Progenitor cell of endocrine pancreas (in vitro differentiated cells): ENCODE data around the gene KLK5. TPM values are rescaled to one million over a fixed set of nuclear protein-coding genes. Genes with fewer than 3 reads are reported as not detected.
A peak's percentile ranks its signal among the peaks of the same experiment; 100 is the strongest.
"Not testable (repeated sequence)": the region's sequence is repeated elsewhere in the genome, so short reads cannot be mapped to it uniquely, and the experiment has no call there.

ENCODE experiments used
- DNase-seq: peaks from one replicate; pipeline ENCODE4 v3.0.0; 2021; ENCODE audit warnings: low spot score; ENCODE audit not compliant: unreplicated experiment
- H3K27ac Mint-ChIP-seq: 2 replicates; pipeline ENCODE4 v1.8.0; 2021; ENCODE audit warnings: mild to moderate bottlenecking, moderate library complexity, mixed read lengths
- H3K27me3 Mint-ChIP-seq: 2 replicates; pipeline ENCODE4 v1.8.0; 2021; ENCODE audit warnings: mixed read lengths
- H3K36me3 Mint-ChIP-seq: 2 replicates; pipeline ENCODE4 v1.8.0; 2022; ENCODE audit warnings: mixed read lengths; ENCODE audit not compliant: insufficient read depth
- H3K4me1 Mint-ChIP-seq: 2 replicates; pipeline ENCODE4 v1.8.0; 2021; ENCODE audit warnings: low read depth, mixed read lengths
- H3K4me3 Mint-ChIP-seq: 2 replicates; pipeline ENCODE4 v1.8.0; 2021; ENCODE audit warnings: low read depth, mild to moderate bottlenecking, moderate library complexity, mixed read lengths
- H3K9me3 Mint-ChIP-seq: 2 replicates; pipeline ENCODE4 v1.8.0; 2021; ENCODE audit warnings: low read depth, mixed read lengths
- CTCF ChIP-seq: fragments of 200-600 bp; sonication (generic); IDR thresholded peaks from one replicate; pipeline ENCODE4 v1.5.0; 2021; ENCODE audit warnings: antibody characterized with exemption, mild to moderate bottlenecking; ENCODE audit not compliant: unreplicated experiment
- total RNA-seq: library from RNA; stranded (reverse); gene quantifications from 2 replicates; pipeline ENCODE4 v1.2.1, GENCODE V29; 2021

Gene KLK5
- total RNA-seq, 1 donor from 2014 or later: not detected

GRCh38 chr19:50998686-50999085 is 45.8 kb upstream of the KLK5 start:
- no peak for DNase-seq
- H3K36me3 Mint-ChIP-seq: no peaks in the 10 kb centered on the region
- peaks cover 11% of the 10 kb centered on the region for H3K4me1 Mint-ChIP-seq
- no peak for TF ChIP-seq CTCF
- no peak overlapping the region for H3K4me3 Mint-ChIP-seq
- peak overlapping the region; percentile 10 for H3K27ac Mint-ChIP-seq
- no peaks in the 10 kb centered on the region for H3K9me3 Mint-ChIP-seq
- peaks cover 40% of the 10 kb centered on the region for H3K27me3 Mint-ChIP-seq

DNA sequence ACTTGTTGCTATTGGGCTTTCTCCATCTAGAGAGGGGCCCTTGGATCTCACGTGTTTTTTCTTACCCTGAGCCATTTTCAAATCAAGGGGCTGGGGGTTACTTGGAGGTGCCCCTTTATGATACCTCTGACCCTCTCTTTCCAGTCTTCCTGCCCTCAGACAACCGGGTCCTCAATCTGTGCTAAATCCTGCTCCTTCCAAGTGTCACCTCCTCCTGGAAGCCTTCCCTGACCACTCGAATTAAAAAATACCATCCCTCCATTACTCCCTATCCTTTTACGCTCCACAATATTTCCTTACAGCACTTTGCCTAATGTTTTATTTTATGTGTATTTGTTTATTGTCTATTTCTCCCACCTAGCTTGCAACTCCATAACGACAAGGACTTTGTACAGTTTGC is 45.2 kb upstream of the KLK5 start:
- Mint-ChIP-seq H3K27me3 (peaks cover 36% of the 10 kb centered on the region), H3K9me3 (no peaks in the 10 kb centered on the region), H3K4me3 (no peak overlapping the region), H3K27ac (peak overlapping the region; percentile 2), H3K36me3 (no peaks in the 10 kb centered on the region), H3K4me1 (peaks cover 11% of the 10 kb centered on the region)
- no peak for DNase-seq
- no peak for TF ChIP-seq CTCF

- no peak for DNase-seq
- Mint-ChIP-seq H3K27me3 (peaks cover 27% of the 10 kb centered on the region), H3K27ac (no peak overlapping the region), H3K9me3 (no peaks in the 10 kb centered on the region), H3K4me1 (peaks cover 8% of the 10 kb centered on the region), H3K36me3 (no peaks in the 10 kb centered on the region), H3K4me3 (no peak overlapping the region)
- no peak for TF ChIP-seq CTCF
Observed at GRCh38 chr19:50994129-50994528, 41.3 kb upstream of the KLK5 start.

GRCh38 chr19:50992666-50993035 is 39.8 kb upstream of the KLK5 start:
- Mint-ChIP-seq H3K27me3 (peaks cover 34% of the 10 kb centered on the region), H3K4me3 (no peak overlapping the region), H3K4me1 (no peaks in the 10 kb centered on the region), H3K27ac (no peak overlapping the region), H3K36me3 (no peaks in the 10 kb centered on the region), H3K9me3 (no peaks in the 10 kb centered on the region)
- no peak for TF ChIP-seq CTCF
- no peak for DNase-seq

DNA sequence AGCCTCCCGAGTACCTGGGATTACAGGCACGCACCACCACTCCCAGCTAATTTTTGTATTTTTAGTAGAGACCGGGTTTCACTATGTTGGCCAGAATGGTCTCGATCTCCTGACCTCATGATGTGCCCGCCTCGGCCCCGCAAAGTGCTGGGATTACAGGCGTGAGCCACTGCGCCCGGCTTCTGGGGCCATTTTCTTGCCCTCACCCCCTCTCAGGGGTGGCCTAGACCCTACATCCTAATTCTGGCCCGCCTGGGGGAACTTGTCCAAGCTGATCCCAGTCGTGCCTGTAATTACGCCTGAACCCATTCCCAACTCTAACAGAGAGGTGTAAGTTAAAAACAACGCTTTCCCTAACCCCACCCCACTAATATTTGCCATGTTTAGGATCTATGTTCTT is 31.6 kb upstream of the KLK5 start:
- not testable (repeated sequence) for H3K27ac Mint-ChIP-seq, H3K4me3 Mint-ChIP-seq, H3K4me1 Mint-ChIP-seq, H3K9me3 Mint-ChIP-seq, DNase-seq, H3K36me3 Mint-ChIP-seq
- peaks cover 57% of the 10 kb centered on the region for H3K27me3 Mint-ChIP-seq

DNA sequence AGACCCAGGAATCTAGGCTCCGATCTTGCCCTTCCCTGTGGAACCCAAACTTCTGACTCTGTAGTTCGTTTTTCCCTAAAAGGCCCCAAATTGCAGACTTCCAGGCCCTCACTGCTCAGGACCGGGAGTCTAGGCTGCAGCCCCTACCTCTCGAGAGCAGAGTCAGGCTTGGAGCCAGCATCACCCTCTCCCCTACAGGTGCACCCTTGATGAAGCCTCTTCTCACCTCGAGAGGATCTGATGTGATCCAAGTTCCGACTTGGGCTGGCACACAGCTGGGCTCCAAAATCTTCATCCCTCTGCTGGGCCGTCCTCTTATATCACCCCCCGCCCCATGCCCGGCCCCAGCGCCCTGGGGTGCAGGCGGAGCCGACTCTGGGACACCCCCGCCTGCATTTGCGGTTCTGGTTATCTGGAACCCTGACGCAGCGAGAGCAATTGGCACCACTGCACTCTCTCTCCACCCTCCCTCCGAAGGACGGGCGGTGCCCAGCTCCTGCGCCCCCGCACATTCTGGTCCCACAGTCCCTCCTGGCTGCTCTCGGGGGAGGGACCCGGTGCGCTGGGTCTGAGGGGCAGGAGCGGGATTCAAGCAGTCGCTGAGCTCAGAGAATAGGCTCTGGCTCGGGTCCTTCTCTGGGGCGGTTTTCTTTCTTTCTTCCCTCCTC is 30.9 kb upstream of the KLK5 start, which contains the start of gene KLK7:
KLK7 (minus strand) TSS at position 293 of the 668 bp plus-strand sequence. CDS start 1,518 bp downstream, outside the sequence.
- Mint-ChIP-seq H3K9me3 (no peaks in the 10 kb centered on the region), H3K36me3 (no peaks in the 10 kb centered on the region), H3K4me3 (no peak within 1 kb of the TSS), H3K27me3 (peaks cover 54% of the 10 kb centered on the region), H3K4me1 (no peaks in the 10 kb centered on the region), H3K27ac (peak within 1 kb of the TSS; percentile 37)
- no peak for DNase-seq
- no peak for TF ChIP-seq CTCF
